ENCODE results near the gene PCGF1.
"Not testable (repeated sequence)": the region's sequence is repeated elsewhere in the genome, so short reads cannot be mapped to it uniquely, and the experiment has no call there.

The PCGF1 gene

GRCh38 chr2:74498500-74499266 lies 8.8 kb downstream of the PCGF1 start:
- peak; percentile 15 to 57 for DNase-seq

DNA sequence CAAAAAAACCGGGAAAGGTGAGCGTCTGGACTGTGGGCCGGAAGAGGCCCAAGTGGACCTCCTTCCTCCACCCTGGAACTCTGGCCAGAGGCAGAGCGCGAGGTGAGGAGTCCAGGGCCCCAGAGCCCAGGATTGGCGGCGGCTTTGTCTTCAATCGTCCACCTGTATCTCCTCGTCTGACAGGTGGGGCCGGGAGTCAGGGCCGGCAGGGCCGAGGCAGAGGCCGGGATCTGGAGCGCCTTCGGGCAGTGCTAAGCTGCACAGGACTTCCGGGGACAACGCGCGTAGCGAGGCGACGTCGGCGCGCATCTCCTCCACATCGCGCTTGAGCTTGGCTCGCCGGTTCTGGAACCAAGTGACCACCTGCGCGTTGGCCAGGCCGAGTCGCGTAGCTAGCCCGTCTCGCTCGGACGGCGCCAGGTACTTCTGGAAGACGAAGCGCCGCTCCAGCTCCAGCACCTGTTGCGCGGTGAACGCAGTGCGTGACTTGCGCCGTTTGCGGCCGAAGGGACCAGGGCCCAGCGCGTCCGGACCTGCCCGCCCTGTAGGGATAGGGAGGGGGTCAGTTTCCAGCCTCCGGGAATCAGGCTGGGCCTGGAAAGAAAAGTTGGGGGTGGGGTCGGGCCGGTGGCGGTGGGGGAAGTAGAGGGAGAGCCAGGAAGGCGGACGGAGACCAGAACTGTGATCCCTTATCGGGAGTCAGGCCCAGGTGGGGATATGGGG lies 9.6 kb downstream of the PCGF1 start:
- peak; percentile 15 to 31 for DNase-seq

GRCh38 chr2:74496997-74497776 lies 10.3 kb downstream of the PCGF1 start:
- DNase-seq = no peak

GRCh38 chr2:74495440-74495839 lies 12.1 kb downstream of the PCGF1 start:
- DNase-seq = no peak

DNA sequence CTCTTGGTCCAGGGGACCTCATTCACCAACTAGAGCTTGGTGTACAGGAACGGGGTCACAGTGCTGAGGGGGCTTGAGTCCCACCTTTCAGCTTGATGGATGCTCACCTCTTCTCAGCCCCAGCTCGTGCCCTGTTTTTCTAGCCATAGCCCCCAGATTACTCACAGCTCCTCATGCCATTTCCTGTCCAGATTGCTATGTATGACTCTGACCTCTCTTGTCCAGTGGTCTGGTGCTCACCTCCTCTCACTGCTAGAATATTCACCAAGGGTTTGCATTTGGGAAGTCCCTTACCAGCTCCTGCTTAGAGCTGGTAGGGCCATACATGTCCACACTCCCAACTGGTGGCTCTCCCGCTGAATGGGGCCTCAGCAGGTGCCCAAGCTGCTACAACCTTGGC lies 13.9 kb downstream of the PCGF1 start:
- no peak for DNase-seq

- no peak for DNase-seq
Measured at GRCh38 chr2:74491648-74492544, 15.6 kb downstream of the PCGF1 start.

DNA sequence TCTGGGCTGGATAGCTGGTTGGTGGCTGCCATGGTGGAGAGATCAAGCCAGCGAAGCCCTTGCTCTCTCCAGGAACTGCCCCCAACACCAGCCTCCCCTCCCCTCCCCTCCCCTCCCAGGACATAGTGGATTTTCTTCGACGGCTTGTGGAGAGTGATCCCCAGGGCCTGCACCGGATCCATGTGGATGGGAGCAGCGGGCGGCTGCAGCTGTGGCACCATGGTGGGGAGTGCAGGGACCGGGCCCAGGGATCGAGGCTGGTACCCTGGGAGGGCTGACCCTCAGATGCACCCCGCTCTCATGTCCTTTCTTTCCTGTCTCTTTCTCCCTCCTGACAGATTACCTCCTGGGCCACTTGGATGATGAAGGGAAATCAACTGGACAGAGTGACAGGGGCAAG lies 17.6 kb downstream of the PCGF1 start:
- DNase-seq = no peak

DNA sequence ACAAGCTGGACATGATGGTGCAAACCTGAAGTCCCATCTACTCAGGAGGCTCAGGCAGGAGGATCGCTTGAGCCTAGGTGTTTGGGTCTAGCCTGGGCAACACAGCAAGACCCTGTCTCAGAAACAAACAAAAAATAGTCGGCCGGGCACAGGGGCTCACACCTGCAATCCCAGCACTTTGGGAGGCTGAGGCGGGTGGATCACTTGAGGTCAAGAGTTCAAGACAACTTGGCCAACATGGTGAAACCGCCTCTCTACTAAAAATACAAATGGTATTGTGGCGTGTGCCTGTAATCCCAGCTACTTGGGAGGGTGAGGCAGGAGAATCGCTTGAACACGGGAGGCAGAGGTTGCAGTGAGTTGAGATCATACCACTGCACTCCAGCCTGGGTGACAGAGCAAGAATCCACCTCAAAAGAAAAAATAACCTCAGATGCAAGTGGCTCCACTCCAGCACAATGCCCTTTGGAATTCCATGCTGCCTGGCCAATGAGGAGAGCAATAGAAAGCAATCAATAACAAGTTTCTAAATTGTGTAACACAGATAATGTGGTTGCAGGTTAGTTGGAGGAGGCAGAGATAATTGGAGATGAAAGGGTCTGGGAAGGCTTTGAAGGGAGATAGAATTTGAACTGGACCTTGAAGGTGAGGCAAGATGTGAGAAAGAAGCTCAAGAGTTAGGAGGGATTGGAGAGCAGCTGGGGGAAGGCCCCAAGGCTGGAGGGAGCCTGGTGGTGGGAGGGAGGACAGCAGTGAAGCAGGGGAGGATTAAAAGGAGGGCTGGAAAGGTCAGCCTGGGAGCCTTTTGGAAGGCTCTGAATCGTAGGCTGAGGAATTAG lies 18.6 kb downstream of the PCGF1 start:
- DNase-seq = no peak

DNA sequence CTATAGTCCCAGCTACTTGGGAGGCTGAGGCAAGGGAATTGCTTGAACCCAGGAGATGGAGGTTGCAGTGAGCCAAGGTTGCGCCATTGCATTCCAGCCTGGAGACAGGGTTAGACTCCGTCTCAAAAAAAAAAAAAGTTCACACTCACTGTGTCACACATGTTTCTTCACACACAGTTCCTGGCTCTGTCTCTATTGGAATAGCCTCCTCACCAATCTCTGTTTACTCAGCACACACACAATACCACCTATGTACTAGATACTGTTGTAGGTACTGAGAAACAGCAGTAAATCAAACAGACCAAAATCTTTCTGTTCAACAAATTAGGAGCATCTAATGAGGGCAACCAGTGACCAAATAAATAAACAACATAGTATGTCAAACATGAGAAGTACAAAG lies 21.4 kb downstream of the PCGF1 start:
- DNase-seq = no peak

DNA sequence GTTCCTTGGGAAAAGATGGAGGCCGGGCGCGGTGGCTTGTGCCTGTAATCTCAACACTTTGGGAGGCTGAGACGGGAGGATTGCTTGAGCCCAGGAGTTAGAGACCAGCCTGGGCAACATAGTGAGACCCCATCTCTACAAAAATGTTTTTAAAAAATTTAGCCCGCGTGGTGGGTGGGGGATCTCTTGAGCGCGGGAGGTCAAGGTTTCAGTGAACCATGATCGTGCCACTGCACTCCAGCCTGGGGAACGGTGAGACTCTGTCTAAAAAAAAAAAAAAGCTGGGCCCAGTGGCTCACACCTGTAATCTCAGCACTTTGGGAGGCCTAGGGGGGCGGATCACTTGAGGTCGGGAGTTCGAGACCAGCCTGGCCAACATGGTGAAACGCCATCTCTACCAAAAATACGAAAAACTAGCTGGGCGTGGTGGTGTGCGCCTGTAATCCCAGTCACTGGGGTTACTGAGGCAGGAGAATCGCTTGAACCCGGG lies 23.8 kb downstream of the PCGF1 start:
- not testable (repeated sequence) for DNase-seq

DNA sequence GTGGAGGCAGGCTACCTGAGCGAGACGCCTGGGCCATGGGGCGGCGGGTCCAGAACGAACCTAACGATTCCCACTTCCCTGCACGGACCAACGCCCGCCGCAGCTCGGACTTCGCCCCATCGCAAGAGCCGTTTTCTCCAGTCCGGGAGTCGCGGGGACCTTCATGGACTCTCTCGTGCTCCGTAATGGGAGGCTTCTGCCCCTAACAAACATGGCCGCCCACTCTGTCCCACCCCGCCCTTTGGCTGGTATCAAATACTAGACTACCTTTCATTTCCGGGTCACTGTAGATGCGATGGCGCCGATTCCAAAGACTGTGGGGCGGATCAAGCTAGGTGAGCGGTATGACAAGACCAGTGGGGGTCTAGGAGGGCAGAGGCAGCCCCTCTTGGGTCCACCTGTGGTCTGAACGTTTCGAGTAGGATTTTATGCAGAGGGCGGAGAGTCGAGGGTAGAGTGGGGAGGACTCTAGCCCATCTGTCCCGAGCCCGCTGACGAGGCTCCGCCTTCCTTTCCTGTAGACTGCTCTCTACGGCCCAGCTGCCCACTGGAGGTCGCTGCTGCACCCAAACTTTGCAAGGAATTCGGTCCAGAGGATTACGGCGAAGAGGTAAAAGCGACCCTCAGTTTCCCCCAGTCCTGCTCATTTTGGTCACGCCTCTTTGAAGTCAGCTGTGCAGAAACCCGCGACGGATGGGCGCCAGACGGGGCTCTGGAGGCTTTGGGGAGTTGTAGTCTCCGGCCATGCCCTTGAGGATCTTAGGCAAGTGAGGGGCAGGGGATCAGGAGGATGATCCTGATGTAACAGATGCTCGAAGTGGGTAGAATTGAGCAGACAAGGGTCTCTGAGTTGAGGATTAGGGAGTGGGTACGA lies 24.5 kb downstream of the PCGF1 start, which contains the start of the genes CCDC142 and TTC31:
Gene CCDC142, minus strand, starts transcription at position 198 of the 874 bp plus-strand sequence. Its CDS starts 161 bp downstream, at position 37.
Gene TTC31, plus strand, starts transcription at position 281 of the 874 bp plus-strand sequence. Its CDS starts 15 bp downstream, at position 296.
- DNase-seq = peak; percentile 95 to 97

DNA sequence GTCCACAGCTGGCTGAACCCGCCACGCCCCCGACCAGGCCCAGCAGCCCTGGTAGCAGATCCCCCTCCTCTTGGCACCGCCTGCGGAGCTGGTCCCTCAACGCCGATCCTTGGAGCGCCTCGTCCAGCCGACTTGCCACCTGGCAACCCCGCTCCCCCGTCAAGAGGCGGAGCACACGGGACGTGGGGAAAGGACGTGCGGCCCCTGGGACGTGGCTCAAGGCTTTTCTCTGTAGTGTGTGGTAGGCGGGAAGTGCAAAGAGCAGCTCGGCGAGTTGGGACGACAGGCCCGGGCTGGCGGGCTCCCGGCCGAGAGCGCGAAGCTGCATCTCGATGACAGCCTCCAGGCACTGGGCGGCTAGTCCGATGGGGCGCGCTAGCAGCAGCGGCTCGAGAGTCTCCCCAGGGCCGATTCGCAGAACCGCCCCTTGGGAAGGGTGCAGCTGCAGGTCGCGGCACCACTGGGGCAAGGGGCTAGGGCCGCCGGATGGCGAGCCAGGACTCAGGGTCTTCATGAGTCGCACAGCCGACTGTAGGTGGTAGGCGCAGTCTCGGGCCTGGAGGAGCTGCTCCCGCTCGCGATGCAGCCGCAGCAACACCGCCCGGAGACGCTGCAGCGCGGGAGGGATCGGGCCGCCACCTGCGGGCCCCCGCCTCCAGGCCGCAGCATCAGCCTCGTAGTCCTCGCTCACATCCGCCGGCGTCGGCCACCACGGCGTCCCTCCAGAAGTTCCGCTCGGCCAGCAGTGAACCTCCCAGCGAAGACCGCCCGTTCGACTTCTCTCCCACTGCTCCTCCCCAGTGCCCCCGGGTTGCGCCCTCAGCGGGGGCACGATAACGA lies 25.3 kb downstream of the PCGF1 start:
- peak in 1 of 2 donors; percentile 68 for DNase-seq

DNA sequence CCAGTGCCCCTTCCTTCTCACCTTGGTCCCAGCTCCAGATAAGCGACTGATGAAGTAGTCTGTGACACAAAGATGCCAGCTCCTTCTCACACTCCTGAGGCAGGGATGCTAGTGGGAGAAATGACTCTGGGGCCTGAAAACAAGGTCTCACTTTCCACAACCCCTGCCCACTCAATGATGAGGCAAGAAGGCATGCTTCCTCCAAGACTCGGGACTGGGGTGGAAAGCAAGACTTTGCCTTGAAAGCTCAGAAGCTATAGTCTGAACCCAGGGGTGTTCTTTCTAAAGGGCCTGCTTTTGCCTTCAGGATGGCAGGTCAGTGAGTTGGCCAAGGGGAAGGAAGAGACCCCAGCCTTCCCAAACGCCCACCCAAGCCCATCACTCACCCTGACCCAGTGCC lies 26.1 kb downstream of the PCGF1 start:
- DNase-seq = peak; percentile 64 to 84

- no peak for DNase-seq
Measured at GRCh38 chr2:74474899-74475298, 32.6 kb downstream of the PCGF1 start.

DNA sequence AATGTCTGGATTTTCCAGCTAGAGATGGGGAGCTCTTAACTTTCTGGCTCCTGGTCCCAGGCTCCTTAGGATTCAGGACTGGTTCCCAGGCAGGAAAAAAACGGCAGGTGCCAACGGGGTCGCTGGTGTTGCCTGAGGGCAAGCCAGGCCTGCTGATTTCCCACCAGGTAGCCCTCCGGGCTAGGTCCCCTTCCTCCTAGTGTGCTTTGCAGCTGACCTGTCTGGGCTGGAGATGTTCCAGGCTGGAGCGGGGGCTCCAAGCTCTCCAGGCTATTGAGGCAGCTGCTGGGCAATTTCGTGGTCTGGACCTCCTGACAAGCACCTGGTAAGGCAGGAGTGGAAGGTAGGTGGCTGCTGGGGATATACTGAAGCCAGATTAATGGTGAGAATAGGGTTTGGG lies 33.0 kb downstream of the PCGF1 start:
- DNase-seq = no peak

GRCh38 chr2:74472945-74473258 lies 34.6 kb downstream of the PCGF1 start:
- no peak for DNase-seq

DNA sequence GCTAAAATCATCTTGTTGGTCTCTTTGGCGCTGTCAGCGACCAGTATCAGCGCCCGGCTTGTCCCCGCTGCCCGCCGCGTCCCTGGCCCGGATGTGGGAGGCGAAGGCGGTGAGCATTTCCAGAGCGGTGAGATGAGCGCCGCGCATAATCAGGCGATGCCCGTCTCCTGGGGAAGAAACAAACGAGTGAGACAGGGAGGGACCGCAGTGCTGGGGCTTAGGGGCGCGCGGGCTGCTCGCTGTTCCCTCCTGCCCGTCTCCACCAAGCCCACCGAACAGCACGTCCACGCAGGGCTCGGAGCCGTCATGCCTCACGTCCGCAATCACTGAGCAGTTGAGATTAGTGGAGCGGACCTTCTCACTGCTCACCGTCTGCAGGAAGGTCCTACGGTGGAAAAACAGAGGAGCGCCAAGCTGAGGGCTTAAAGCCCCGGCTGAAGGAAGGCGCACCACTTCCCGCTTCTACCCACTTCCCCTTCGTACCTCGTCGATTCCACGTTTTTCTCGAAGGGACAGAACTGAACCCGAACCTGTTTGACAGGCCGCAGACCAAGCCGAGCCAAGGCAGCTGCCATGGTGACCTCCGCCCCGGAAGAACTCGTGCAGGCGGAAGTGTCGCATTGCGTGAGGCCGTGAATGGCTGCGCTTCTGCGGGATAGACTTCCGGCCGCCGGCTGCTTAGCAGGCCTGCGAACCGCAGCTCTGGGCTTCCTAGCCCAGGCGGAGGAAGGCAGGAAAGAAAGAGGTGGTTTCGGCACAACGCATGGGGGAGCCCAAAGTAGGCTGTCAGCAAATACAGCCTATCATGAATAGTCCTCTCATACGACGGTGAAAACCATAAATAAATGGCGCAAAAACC lies 35.2 kb downstream of the PCGF1 start, which contains the start of gene MRPL53:
Gene MRPL53, minus strand, starts transcription at position 595 of the 859 bp plus-strand sequence. Its CDS starts 20 bp downstream, at position 575.
- DNase-seq = peak; percentile 93 to 94

Measured in inflammatory macrophage (primary cell).